Calu3 (cell line): ENCODE data around the gene CAMK1D. TPM values are rescaled to one million over a fixed set of nuclear protein-coding genes. Genes with fewer than 3 reads are reported as not detected.

Experiments
- BruUV-seq: library from RNA; stranded (reverse); fragments of 400-500 nt; replicated peaks from 2 replicates; lab custom pipeline; 2021; lab: Mats Ljungman, UMichigan
- CTCF ChIA-PET: fragments of 300-600 bp; sonication (Branson Sonifier 250); formaldehyde crosslinking; loops from one replicate; lab custom pipeline; 2022; ENCODE audit warnings: antibody characterized with exemption; lab: Charles Lee
- DNase-seq: peaks from one replicate; pipeline ENCODE4 v3.0.0; 2022
- H3K27ac Mint-ChIP-seq: one replicate; pipeline ENCODE4 v1.8.0; 2022; ENCODE audit warnings: mixed read lengths; ENCODE audit not compliant: unreplicated experiment
- H3K27me3 Mint-ChIP-seq: one replicate; pipeline ENCODE4 v1.8.0; 2022; ENCODE audit warnings: mixed read lengths; ENCODE audit not compliant: unreplicated experiment
- H3K36me3 Mint-ChIP-seq: one replicate; pipeline ENCODE4 v1.8.0; 2022; ENCODE audit warnings: mild to moderate bottlenecking, moderate library complexity, mixed read lengths; ENCODE audit not compliant: insufficient read depth, unreplicated experiment
- H3K4me1 Mint-ChIP-seq: one replicate; pipeline ENCODE4 v1.8.0; 2022; ENCODE audit warnings: mild to moderate bottlenecking, low read depth, mixed read lengths; ENCODE audit not compliant: unreplicated experiment
- H3K4me3 Mint-ChIP-seq: one replicate; pipeline ENCODE4 v1.8.0; 2022; ENCODE audit warnings: mild to moderate bottlenecking, low read depth, moderate library complexity, mixed read lengths; ENCODE audit not compliant: unreplicated experiment
- H3K9me3 Mint-ChIP-seq: one replicate; pipeline ENCODE4 v1.8.0; 2022; ENCODE audit warnings: low read depth, mixed read lengths; ENCODE audit not compliant: unreplicated experiment
- intact Hi-C: fragments of 100-400 bp; cut with micrococcal nuclease; formaldehyde crosslinking; loops from one replicate; pipeline ENCODE4 v1.10.0; 2022; ENCODE audit not compliant: unreplicated experiment
- total RNA-seq: library from RNA; stranded (reverse); gene quantifications from 2 replicates; pipeline ENCODE4 v1.2.3, GENCODE V29; 2022
- TF ChIP-seq, protein P1 (sequence below): fragments of 200-600 bp; IDR thresholded peaks from one replicate; pipeline ENCODE4 v1.8.0; 2022; ENCODE audit warnings: antibody characterized with exemption; ENCODE audit not compliant: unreplicated experiment

CAMK1D gene
- total RNA-seq, 1 experiment from 2014 or later, result 2.6 TPM

DNA sequence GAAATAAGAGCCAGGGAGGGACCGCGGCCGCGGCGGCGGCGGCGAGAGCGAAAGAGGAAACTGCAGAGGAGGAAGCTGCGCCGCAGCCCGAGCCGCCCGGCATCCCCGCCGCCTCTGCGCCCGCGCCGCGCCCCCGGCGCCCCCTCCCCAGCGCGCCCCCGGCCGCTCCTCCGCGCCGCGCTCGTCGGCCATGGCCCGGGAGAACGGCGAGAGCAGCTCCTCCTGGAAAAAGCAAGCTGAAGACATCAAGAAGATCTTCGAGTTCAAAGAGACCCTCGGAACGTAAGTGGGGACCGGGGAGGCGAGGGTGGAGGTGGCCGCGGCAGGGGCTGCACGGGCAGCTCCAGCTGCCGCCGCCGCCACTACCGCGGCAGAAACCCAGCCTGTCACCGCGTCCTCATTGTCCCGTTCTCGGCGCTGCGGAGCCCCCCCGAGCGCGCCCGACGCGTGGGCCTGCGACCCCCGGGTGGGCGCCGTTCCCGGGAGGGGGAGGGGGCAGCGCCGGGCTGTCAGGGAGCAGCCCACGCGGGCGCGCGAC is 351 bp downstream of the CAMK1D start:
- Mint-ChIP-seq H3K27me3 (peaks cover 76% of the 10 kb centered on the region), H3K4me1 (peaks cover 12% of the 10 kb centered on the region), H3K36me3 (peaks cover 14% of the 10 kb centered on the region), H3K27ac (no peak overlapping the region), H3K4me3 (peak overlapping the region; percentile 80), H3K9me3 (no peaks in the 10 kb centered on the region)
- TF ChIP-seq, protein P1, sequence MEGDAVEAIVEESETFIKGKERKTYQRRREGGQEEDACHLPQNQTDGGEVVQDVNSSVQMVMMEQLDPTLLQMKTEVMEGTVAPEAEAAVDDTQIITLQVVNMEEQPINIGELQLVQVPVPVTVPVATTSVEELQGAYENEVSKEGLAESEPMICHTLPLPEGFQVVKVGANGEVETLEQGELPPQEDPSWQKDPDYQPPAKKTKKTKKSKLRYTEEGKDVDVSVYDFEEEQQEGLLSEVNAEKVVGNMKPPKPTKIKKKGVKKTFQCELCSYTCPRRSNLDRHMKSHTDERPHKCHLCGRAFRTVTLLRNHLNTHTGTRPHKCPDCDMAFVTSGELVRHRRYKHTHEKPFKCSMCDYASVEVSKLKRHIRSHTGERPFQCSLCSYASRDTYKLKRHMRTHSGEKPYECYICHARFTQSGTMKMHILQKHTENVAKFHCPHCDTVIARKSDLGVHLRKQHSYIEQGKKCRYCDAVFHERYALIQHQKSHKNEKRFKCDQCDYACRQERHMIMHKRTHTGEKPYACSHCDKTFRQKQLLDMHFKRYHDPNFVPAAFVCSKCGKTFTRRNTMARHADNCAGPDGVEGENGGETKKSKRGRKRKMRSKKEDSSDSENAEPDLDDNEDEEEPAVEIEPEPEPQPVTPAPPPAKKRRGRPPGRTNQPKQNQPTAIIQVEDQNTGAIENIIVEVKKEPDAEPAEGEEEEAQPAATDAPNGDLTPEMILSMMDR, result no peak
- CTCF ChIA-PET, result interaction anchor here (0.6 to 1.8 kb wide), 3 partner anchors 82 to 307 kb away, joined by 3 to 6 read pairs (median 4); no protein-coding TSS in a partner anchor
- intact Hi-C loops, result loop anchor here (5.0 to 10.0 kb wide), 3 partner anchors 65 to 305 kb away; no protein-coding TSS in a partner anchor
- no TSS peak for BruUV-seq
- DNase-seq, result no peak

DNA sequence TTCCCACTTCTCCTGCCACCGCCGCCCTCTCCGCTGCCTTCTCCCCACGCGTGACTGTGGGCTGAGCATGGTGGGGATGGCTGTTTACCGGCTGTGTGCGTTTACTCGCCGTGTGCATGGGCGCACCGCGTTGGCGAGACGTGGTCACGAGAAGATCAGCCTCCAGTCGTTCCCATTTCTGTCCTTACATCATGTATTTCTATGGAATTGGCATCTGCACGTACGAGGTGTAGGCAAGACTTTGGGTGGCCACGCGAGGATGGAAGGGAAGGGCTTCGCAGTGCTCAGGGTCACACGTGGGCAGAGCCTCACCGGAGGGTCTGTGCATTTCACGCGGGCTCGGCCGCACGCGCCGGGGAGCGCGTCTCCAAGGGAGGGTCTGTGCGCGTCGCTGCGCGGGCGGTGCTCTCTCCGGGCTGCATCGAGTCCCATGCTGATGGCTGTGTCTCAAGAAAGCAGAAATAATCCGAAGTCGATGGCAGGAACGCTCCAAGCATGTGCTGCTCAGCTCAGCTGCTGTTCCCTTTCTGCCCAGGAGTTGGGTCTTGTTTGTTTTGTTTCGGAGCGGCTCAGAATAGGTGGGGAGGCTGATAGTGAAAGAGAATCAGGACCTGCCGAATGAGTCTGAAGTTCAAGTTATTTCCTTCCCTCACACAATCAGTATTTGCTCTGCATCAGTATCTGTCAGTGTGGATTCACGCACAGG is 973 bp downstream of the CAMK1D start:
- DNase-seq, result no peak

DNA sequence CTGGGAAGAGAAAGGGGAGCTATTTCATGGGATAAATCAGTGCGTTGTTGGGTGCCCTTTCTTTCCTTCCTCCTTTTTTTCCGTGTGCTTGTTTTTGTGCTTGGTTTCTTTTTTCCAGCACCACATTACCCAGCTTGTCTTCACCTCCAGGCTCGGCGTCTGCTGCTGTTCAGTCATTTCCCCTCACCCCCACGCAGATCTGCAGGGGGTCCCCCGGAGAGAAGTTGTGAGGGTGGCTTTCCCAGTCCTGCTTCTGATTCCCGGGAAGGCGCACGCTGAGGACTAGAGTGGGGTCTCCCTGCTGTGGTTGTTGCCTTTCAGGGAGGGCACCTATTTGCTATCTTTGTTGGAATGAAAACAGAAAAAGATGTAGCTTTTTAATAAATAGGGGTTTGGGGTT is 1.6 kb downstream of the CAMK1D start:
- CTCF ChIA-PET, result interaction anchor here (1.8 kb wide), 1 partner anchor 305 kb away, joined by 4 read pairs; no protein-coding TSS in a partner anchor
- intact Hi-C loops, result loop anchor here (10.0 kb wide), 1 partner anchor 304 kb away; no protein-coding TSS in a partner anchor
- H3K9me3 Mint-ChIP-seq, result no peaks in the 10 kb centered on the region
- H3K27ac Mint-ChIP-seq, result no peak overlapping the region
- no TSS peak for BruUV-seq
- peaks cover 88% of the 10 kb centered on the region for H3K27me3 Mint-ChIP-seq
- H3K4me1 Mint-ChIP-seq, result peaks cover 12% of the 10 kb centered on the region
- DNase-seq, result no peak
- peak overlapping the region; percentile 80 for H3K4me3 Mint-ChIP-seq
- TF ChIP-seq, protein P1, result no peak
- H3K36me3 Mint-ChIP-seq, result peaks cover 14% of the 10 kb centered on the region

More for the DNA sequence above, 973 bp downstream of the CAMK1D start:
- BruUV-seq, result no TSS peak
- TF ChIP-seq, protein P1, result no peak
- CTCF ChIA-PET, result interaction anchor here (0.6 to 1.8 kb wide), 2 partner anchors 82 to 306 kb away, joined by 4 to 6 read pairs; no protein-coding TSS in a partner anchor
- intact Hi-C loops, result loop anchor here (10.0 kb wide), 1 partner anchor 304 kb away; no protein-coding TSS in a partner anchor
- Mint-ChIP-seq H3K4me1 (peaks cover 12% of the 10 kb centered on the region), H3K9me3 (no peaks in the 10 kb centered on the region), H3K27me3 (peaks cover 82% of the 10 kb centered on the region), H3K4me3 (peak overlapping the region; percentile 80), H3K27ac (no peak overlapping the region), H3K36me3 (peaks cover 14% of the 10 kb centered on the region)

DNA sequence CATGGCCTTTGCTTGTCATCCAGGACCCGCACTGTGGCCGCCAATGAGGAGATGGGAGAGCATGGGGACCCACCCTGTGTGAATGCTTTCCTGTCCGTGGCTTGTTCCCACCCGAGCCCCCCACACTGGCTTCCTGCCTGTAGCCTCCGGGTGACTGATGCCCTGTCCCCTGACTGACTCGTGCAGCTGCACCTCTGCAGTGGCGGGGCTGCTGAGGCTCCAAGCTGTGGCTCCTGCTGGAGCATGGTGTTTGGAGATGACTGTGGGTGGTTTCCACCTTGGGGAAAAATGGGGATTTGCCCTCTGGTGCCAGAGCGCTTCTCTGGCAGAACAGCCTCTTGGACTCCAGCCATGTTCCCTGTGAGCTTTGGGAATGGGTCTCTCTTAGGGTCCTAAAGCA is 2.1 kb downstream of the CAMK1D start:
- no peak overlapping the region for H3K27ac Mint-ChIP-seq
- CTCF ChIA-PET, result no interaction called here
- H3K27me3 Mint-ChIP-seq, result peaks cover 93% of the 10 kb centered on the region
- DNase-seq, result no peak
- TF ChIP-seq, protein P1, result no peak
- intact Hi-C loops, result loop anchor here (10.0 kb wide), 1 partner anchor 303 kb away; no protein-coding TSS in a partner anchor
- H3K4me3 Mint-ChIP-seq, result no peak overlapping the region
- peaks cover 14% of the 10 kb centered on the region for H3K36me3 Mint-ChIP-seq
- no TSS peak for BruUV-seq
- peaks cover 12% of the 10 kb centered on the region for H3K4me1 Mint-ChIP-seq
- no peaks in the 10 kb centered on the region for H3K9me3 Mint-ChIP-seq
